Astrocyte (in vitro differentiated cells and primary cell): ENCODE data around the gene ZNF618. TPM values are rescaled to one million over a fixed set of nuclear protein-coding genes. Genes with fewer than 3 reads are reported as not detected.

ENCODE experiments used
- DNase-seq: peaks from one replicate; pipeline ENCODE4 v3.0.0-alpha.2; 2010; ENCODE audit warnings: low read depth
- FAIRE-seq: peaks from 2 replicates; lab custom pipeline; 2011; peaks lifted over from hg19 to GRCh38; lab: Jason Lieb, UNC
- H2AFZ ChIP-seq: 2 replicates; pipeline ENCODE4 v1.6.0; 2012; ENCODE audit warnings: low read depth, low read length, inconsistent platforms
- H3K27ac ChIP-seq: 2 replicates; pipeline ENCODE4 v1.5.1; 2011; ENCODE audit warnings: low read depth, low read length, inconsistent platforms
- H3K27me3 ChIP-seq: 2 replicates; pipeline ENCODE4 v1.6.0; 2011; ENCODE audit warnings: low read length, inconsistent platforms; ENCODE audit not compliant: insufficient read depth
- H3K36me3 ChIP-seq: 2 replicates; pipeline ENCODE4 v1.5.1; 2011; ENCODE audit warnings: low read length, inconsistent platforms; ENCODE audit not compliant: insufficient read depth
- H3K4me1 ChIP-seq: 2 replicates; pipeline ENCODE4 v1.5.1; 2011; ENCODE audit warnings: low read length, inconsistent platforms; ENCODE audit not compliant: insufficient read depth
- H3K4me2 ChIP-seq: 2 replicates; pipeline ENCODE4 v1.6.0; 2012; ENCODE audit warnings: low read length, inconsistent platforms
- H3K4me3 ChIP-seq: 2 replicates; pipeline ENCODE4 v1.5.1; 2011; ENCODE audit warnings: low read depth, mild to moderate bottlenecking, low read length, inconsistent platforms; ENCODE audit not compliant: insufficient read depth
- H3K79me2 ChIP-seq: 2 replicates; pipeline ENCODE4 v1.6.0; 2012; ENCODE audit warnings: mild to moderate bottlenecking, low read length, inconsistent platforms; ENCODE audit not compliant: insufficient read depth
- H3K9ac ChIP-seq: 2 replicates; pipeline ENCODE4 v1.6.0; 2012; ENCODE audit warnings: mild to moderate bottlenecking, low read length, inconsistent platforms
- H3K9me3 ChIP-seq: 2 replicates; pipeline ENCODE4 v1.5.1; 2012; ENCODE audit warnings: low read depth, mild to moderate bottlenecking, low read length, inconsistent platforms; ENCODE audit not compliant: insufficient read depth
- H4K20me1 ChIP-seq: 2 replicates; pipeline ENCODE4 v1.6.0; 2012; ENCODE audit warnings: low read length, inconsistent platforms; ENCODE audit not compliant: insufficient read depth
- H3K27ac Mint-ChIP-seq: one replicate; pipeline ENCODE4 v1.8.0; 2021; ENCODE audit warnings: mild to moderate bottlenecking, mixed read lengths; ENCODE audit not compliant: unreplicated experiment
- H3K27me3 Mint-ChIP-seq: one replicate; pipeline ENCODE4 v1.8.0; 2021; ENCODE audit warnings: low read depth, mixed read lengths; ENCODE audit not compliant: unreplicated experiment
- H3K36me3 Mint-ChIP-seq: one replicate; pipeline ENCODE4 v1.8.0; 2021; ENCODE audit warnings: low read depth, mixed read lengths; ENCODE audit not compliant: unreplicated experiment
- H3K4me1 Mint-ChIP-seq: one replicate; pipeline ENCODE4 v1.8.0; 2021; ENCODE audit warnings: low read depth, mixed read lengths; ENCODE audit not compliant: unreplicated experiment
- H3K4me3 Mint-ChIP-seq: one replicate; pipeline ENCODE4 v1.8.0; 2021; ENCODE audit warnings: mild to moderate bottlenecking, moderate library complexity, mixed read lengths; ENCODE audit not compliant: unreplicated experiment
- H3K9me3 Mint-ChIP-seq: one replicate; pipeline ENCODE4 v1.8.0; 2021; ENCODE audit warnings: mild to moderate bottlenecking, mixed read lengths; ENCODE audit not compliant: unreplicated experiment
- CTCF ChIP-seq: IDR thresholded peaks from 2 replicates; pipeline ENCODE4 v1.5.1; 2011; ENCODE audit warnings: low read depth, mild to moderate bottlenecking, inconsistent platforms, low read length, moderate library complexity; ENCODE audit not compliant: insufficient read depth
- EZH2 ChIP-seq: IDR thresholded peaks from 2 replicates; pipeline ENCODE4 v1.6.1; 2012; ENCODE audit warnings: mild to moderate bottlenecking, low read length, inconsistent platforms; ENCODE audit not compliant: insufficient read depth
- total RNA-seq: library from RNA; stranded (reverse); gene quantifications from 2 replicates; pipeline ENCODE4 v1.2.1, GENCODE V29; 2021

The ZNF618 gene
- total RNA-seq, 1 donor from 2014 or later: 30.1 TPM

DNA sequence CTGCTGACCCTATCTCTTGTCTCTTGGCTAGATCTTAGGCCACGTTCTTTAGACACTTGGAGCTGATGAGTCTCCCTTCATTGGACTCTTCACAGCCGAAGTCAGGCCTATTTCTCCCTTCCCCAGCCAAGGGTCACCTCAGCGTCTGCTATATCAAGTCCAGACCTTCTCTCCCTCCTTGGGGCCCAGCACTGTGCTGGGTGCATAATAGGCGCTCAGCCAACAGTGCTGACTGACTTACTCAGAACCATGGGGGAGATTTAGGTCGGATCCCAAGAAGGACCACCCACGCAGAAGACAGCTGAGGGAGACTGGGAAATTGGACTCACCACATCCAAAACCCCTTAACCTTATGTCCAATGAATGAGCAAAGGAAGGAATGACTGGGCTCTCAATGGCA, 207.6 kb downstream of the ZNF618 start:
- Histone ChIP-seq H3K4me3 (no peak overlapping the region), H3K4me2 (no peak overlapping the region), H3K36me3 (no peaks in the 10 kb centered on the region), H3K4me1 (no peaks in the 10 kb centered on the region), H3K9me3 (peaks cover 7% of the 10 kb centered on the region), H3K27ac (no peak overlapping the region), H3K79me2 (no peaks in the 10 kb centered on the region), H4K20me1 (no peaks in the 10 kb centered on the region), H3K27me3 (peaks cover 3% of the 10 kb centered on the region), H2AFZ (no peak overlapping the region), H3K9ac (no peak overlapping the region)
- no peak for DNase-seq
- H3K36me3 Mint-ChIP-seq: no peaks in the 10 kb centered on the region
- TF ChIP-seq CTCF (no peak), EZH2 (no peak)
- no peak overlapping the region for H3K4me3 Mint-ChIP-seq
- FAIRE-seq: no peak
- peaks cover 2% of the 10 kb centered on the region for H3K9me3 Mint-ChIP-seq
- peaks cover 42% of the 10 kb centered on the region for H3K27me3 Mint-ChIP-seq
- no peak overlapping the region for H3K27ac Mint-ChIP-seq
- H3K4me1 Mint-ChIP-seq: no peaks in the 10 kb centered on the region

- Histone ChIP-seq H3K27me3 (peaks cover 3% of the 10 kb centered on the region), H3K9ac (no peak overlapping the region), H2AFZ (no peak overlapping the region), H3K27ac (no peak overlapping the region), H4K20me1 (no peaks in the 10 kb centered on the region), H3K4me3 (no peak overlapping the region), H3K4me1 (no peaks in the 10 kb centered on the region), H3K4me2 (no peak overlapping the region), H3K9me3 (peaks cover 7% of the 10 kb centered on the region), H3K36me3 (no peaks in the 10 kb centered on the region), H3K79me2 (no peaks in the 10 kb centered on the region)
- DNase-seq (no peak), FAIRE-seq (no peak)
- peaks cover 2% of the 10 kb centered on the region for H3K9me3 Mint-ChIP-seq
- H3K4me3 Mint-ChIP-seq: no peak overlapping the region
- TF ChIP-seq CTCF (no peak), EZH2 (no peak)
- no peak overlapping the region for H3K27ac Mint-ChIP-seq
- no peaks in the 10 kb centered on the region for H3K4me1 Mint-ChIP-seq
- no peaks in the 10 kb centered on the region for H3K36me3 Mint-ChIP-seq
- H3K27me3 Mint-ChIP-seq: peaks cover 46% of the 10 kb centered on the region
These were observed 208.4 kb downstream of the ZNF618 start for GRCh38 chr9:114084282-114085073.

- Histone ChIP-seq H2AFZ (no peak overlapping the region), H3K4me3 (no peak overlapping the region), H3K9ac (no peak overlapping the region), H3K27me3 (peaks cover 3% of the 10 kb centered on the region), H3K79me2 (no peaks in the 10 kb centered on the region), H3K9me3 (peaks cover 2% of the 10 kb centered on the region), H3K27ac (no peak overlapping the region), H4K20me1 (no peaks in the 10 kb centered on the region), H3K4me1 (no peaks in the 10 kb centered on the region), H3K4me2 (no peak overlapping the region), H3K36me3 (no peaks in the 10 kb centered on the region)
- FAIRE-seq (no peak), DNase-seq (no peak)
- Mint-ChIP-seq H3K9me3 (peaks cover 2% of the 10 kb centered on the region), H3K36me3 (no peaks in the 10 kb centered on the region), H3K4me1 (no peaks in the 10 kb centered on the region), H3K27me3 (peaks cover 49% of the 10 kb centered on the region), H3K4me3 (no peak overlapping the region), H3K27ac (no peak overlapping the region)
- TF ChIP-seq CTCF (no peak), EZH2 (no peak)
These were observed 209.3 kb downstream of the ZNF618 start for GRCh38 chr9:114085387-114085789.
